COLO668 (cell line): Measurements from ENCODE around the gene PITPNM1.
A peak's percentile ranks its signal among the peaks of the same experiment; 100 is the strongest.
"Not testable (repeated sequence)": the region's sequence is repeated elsewhere in the genome, so short reads cannot be mapped to it uniquely, and the experiment has no call there.

ENCODE experiments used
- DNase-seq: peaks from one replicate; lab custom pipeline; 2025; ENCODE audit not compliant: unreplicated experiment; lab: John Stamatoyannopoulos, UW

The PITPNM1 gene

DNA sequence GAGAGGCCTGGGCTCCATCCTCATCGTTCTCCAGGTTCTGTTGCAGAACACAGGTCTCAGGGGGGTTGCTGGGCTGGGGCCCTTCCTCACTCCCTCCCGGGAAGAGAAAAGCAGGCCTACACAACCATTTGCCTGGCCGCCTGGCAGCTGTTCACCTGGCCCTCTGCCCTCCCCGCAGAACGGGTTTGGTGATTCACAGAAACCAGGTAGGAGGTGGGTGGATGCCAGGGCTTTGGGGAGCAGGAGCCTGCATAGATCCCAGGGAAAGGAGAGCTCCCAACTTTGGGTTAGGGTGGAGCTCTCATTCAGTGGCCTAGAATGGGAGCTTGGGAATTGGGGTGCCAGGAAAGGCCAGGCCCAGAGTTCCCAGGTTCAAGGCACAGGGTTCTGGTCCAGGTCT lies 37.1 kb downstream of the PITPNM1 start:
- peak; percentile 62 for DNase-seq

DNA sequence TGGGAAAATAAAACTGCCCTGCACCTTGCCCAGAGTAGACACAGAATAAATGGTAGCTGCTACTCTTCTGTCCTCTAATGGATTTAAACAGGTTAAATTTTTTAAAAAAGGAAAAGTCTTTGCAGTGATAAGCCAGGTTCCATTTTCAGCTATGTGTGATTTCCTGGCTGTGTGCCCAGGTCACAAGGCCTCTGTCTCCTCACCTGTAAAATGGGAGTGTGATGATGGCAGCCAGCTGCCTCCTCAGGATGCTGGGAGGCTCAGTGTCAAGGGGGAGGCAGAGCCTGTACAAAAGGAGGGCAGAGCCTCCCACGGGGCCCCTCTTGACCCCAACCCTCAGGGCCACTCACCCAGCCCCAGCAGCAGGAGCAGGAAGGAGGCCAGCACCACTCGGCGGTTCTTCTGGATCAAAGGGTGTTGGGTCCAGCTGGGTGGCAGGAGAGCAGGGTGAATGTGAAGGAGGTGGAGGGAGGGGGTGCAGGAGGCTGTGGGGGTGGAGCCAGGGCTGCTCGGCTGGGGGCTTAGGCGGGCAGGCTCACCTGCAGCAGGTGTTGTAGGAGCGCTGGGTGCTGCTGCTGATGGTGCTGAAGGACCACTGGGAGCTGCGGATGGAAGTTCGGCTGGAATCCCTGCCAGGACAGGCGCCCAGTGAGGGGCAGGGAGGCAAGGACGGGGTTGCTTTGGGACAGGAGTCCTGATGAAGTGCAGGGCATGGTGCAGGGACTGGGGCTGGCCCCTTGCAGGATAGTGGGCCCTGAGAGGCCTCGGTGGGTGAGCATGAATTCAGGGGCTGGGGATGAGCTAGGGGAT lies 38.0 kb downstream of the PITPNM1 start:
- DNase-seq: peak; percentile 9

- no peak for DNase-seq
These were observed 38.8 kb downstream of the PITPNM1 start for GRCh38 chr11:67466367-67466766.

- not testable (repeated sequence) for DNase-seq
These were observed 39.6 kb downstream of the PITPNM1 start for GRCh38 chr11:67465530-67465929.

- no peak for DNase-seq
These were observed 40.0 kb downstream of the PITPNM1 start for GRCh38 chr11:67465189-67465510.

DNA sequence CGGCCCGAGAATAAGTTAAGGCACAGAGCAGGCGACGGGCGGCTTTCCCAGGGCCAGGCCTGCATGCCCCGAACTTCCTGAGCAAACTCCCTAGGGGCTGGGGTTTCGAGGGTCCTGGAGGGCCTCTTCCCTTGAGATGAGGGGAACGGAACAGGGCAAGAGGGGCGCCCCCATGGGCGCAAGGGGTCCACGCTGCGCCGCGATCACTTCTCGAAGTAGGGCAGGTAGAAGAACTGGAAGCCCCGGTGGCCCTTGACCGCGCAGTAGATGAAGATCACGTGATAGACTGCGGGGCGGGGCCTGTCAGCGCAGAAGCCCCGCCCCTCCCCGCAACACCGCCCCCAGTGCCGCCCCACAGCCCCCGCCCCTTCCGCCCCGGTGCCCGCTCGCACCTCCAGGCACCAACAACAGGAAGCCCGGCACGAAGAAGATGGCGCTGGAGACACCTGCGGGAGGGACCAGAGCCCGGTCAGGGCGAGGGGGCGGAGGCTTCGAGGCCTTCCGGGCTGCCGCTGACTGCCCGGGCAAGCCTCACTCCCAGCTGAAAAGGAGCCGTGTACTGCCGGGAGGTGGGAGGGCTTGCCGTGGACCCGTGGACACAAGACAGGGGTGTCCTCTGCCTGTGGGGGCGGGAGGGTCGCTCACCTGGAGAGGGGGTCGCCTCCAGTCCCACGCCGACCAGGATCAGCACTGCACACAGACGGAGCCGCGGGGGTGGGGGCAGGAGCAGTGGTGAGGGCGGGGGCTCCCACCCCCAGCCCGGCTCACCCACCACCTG lies 40.6 kb downstream of the PITPNM1 start:
- peak; percentile 93 for DNase-seq

DNA sequence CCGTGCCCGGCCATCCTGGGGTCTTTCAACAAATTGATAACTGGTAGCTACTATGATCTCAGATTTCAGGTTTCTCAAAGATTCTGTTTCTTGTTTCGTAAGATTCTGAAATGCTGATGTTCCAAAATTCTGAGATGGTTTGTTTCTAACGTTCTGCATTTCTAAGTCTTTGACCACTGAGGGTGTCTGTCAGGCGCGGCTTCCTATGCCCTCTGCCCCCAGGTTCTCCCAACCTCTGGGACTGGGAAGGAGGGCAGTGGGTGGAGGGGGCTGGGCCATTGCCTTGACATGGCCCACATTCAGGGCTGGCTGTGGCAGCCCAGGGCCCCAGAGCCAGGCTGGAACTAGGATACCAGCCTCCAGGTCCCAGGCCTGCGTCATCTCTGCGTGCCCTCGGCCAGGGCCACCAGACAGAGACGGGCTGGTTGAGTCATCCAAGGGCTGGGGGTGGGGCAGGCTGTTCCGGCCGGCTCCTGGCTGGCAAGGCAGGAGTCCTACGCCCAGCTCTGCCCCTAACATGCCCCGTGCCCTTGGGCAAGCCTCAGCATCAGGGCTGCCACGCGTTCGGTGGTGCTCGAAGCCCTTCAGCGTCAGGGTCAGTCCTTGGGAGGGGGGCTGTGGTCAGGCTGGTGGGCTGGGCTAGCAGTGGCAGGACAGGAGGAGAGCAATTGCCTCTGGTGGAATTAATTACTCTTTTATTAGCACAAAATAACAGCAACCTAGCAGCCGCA lies 41.3 kb downstream of the PITPNM1 start:
- peak; percentile 81 for DNase-seq

- no peak for DNase-seq
These were observed 42.0 kb downstream of the PITPNM1 start for GRCh38 chr11:67463186-67463585.

DNA sequence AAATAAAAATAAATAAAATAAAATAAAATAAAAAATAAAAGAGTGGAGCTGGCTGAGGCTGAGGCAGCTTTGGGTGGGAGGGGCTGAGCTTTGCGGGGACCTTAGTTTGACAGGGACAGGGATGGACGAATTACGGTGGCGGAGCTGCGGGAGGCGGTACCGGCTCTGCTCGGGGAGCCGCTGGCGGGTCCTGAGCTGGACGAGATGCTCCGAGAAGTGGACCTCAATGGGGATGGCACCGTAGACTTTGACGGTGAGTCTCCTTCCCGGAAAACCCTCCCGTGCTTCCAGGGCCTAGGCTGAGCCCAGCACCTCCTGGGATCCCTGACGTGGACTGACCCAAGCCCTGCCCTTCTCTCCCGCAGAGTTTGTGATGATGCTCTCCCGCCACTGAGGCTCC lies 46.9 kb downstream of the PITPNM1 start:
- no peak for DNase-seq

GRCh38 chr11:67457453-67457852 lies 47.7 kb downstream of the PITPNM1 start:
- DNase-seq: no peak

- DNase-seq: no peak
These were observed 49.0 kb downstream of the PITPNM1 start for GRCh38 chr11:67456068-67456705.

DNA sequence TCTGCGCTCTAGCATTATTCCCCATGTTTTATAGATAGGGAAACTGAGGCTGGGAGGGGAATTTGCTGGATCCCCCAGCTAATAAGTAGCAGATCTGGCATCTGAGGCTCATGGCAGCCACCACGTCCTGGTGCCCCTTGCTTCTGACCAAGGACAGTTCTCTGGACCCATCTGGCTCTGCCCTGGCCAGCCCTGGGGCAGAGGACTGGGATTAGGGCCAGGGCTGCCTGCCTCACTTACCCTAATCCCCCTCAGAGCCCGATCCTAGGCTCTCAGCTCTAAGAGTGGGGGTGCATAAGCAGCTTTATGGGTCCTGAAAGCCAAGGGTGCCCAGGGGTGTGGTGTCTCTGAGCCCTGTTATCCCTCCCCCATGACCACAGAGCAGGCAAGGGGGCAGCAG lies 50.1 kb downstream of the PITPNM1 start, which contains the start of gene CABP4:
CABP4 (plus strand) TSS at position 301 of the 400 bp plus-strand sequence; CDS start at position 371, 70 bp downstream.
- DNase-seq: no peak

- no peak for DNase-seq
These were observed 51.1 kb downstream of the PITPNM1 start for GRCh38 chr11:67453816-67454732.

- peak; percentile 83 for DNase-seq
These were observed 52.8 kb downstream of the PITPNM1 start, which contains the start of gene GPR152 for GRCh38 chr11:67452141-67452952. GPR152 (minus strand) TSS chr11:67452729; CDS start chr11:67452724, 5 bp downstream.

DNA sequence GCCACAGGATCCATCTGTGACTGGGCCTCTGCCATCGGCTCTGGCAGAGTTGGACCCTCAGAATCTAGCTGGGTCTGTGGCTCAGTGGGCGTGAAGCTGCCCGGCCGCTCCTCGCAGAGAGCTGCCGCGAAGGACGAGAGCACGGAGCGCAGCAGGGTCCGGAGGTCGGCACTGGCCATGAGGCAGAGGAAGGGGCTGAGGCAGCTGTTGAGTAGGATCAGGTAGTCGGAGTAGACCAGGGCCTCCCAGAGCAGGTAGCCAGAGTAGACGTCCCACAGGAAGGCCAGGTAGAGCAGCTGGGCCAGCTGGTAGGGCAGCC lies 53.5 kb downstream of the PITPNM1 start:
- DNase-seq: no peak

- no peak for DNase-seq
These were observed 54.1 kb downstream of the PITPNM1 start for GRCh38 chr11:67450796-67451657.

DNA sequence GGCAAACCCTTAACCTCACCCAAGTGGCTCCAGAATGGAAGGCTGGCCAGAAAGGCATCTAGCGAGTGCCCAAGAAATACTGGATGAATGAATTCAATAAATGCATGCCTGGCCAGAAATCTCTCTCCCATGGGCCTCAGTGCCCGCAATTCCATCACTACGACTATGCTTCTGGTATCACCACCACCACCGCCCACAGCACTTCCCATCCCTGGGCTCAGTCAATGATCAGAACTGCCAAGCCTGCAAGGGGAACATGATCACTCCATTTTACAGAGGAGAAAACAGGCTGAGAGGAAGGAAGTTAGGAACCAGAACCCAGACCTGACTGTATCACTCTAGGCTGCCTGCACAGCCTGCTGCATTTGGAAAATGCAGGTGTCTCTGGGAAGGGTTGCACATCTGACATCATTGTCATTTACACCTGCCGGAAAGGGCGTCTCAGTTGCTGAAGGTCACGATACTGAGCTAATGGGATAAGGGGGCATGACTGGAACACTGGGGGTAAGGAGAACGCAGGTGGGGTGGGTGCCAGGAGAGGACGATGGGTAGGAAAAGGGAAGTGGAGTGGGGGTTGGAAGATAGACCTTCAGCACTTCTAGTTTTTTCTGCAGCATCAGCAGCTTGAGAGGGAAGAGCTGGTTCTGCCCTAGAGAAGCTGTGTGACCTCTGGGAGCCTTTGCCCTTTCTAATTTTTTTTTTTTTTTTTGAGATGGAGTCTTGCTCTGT lies 55.9 kb downstream of the PITPNM1 start:
- DNase-seq: peak; percentile 66

- DNase-seq: no peak
These were observed 56.9 kb downstream of the PITPNM1 start for GRCh38 chr11:67448220-67448609.
